Measurements from ENCODE around the gene DLGAP4.

DLGAP4 gene

DNA sequence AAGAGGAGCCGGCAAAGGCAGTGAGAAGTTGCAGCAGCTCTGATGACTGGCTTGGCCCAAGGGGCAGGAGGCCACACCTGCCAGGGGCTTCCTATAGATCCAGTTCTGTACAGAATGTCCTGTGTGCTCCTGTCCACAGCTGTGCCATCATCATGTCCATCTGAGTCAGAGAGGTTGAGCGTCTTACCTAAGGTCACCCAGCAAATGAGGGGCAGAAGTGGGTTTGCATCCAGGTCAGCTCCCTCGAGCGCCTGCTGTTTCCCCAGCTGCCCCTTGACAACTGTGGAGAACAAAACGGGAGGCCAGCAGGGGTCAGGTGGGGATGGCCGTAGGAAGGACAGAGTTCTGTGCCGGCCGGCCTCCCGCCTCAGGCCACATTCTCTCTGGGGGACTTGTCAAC is 47.6 kb downstream of the DLGAP4 start:
- no peak for DNase-seq (ENCODE audit: low spot score)

DNA sequence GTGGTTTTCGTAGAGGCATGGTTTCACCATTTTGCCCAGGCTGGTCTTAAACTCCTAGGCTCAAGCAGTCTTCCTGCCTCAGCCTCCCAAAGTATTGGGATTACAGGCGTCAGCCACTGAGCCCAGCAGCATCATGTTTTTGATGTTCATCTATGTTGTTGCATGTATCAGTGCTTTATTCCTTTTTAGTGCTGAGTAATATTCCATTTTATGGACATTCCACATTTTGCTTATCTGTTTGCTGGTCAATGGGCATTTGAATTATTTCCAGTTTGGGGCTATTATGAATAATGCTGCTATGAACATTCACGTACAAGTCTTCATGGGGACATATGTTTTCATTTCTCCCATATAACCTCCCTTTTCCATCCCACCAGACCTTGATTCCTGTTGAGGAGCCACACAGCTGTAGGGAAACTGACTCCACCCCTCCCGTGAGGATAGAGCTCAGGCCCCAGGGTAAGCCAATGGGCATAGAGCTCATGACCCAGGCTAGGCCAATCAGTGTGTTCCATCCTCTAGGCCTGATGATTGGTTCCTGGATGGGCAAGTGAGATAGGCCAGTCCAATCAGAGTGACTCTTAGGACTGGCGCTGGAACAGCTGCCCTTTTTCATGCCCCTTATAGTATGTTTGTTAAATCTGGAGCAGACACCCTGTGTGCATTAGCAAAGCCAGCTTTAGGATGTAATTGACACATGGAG is 49.5 kb downstream of the DLGAP4 start:
- DNase-seq (ENCODE audit: low spot score): no peak

GRCh38 chr20:36359668-36360406 is 53.7 kb downstream of the DLGAP4 start:
- no peak for DNase-seq (ENCODE audit: low spot score)

DNA sequence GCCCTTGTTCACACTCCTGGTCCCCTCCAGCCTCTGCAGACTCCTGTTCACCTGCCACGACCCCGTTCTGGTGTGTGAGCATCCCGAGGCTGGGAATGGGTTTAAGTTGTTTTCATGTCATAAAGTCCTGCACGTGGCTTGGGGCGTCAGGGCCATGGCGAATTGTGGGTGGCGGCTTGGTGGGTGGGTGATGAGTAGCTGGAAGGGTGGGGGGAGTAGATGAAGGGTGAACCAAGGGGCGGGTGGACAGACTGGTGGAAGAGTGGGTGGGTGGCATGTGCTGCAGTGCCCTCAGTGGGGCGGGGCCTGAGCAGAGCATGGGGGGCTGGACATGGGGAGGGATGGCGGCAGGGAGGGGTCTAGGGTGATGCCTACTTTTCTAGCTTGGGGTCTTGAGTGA is 54.3 kb downstream of the DLGAP4 start:
- no peak for DNase-seq (ENCODE audit: low spot score)

DNA sequence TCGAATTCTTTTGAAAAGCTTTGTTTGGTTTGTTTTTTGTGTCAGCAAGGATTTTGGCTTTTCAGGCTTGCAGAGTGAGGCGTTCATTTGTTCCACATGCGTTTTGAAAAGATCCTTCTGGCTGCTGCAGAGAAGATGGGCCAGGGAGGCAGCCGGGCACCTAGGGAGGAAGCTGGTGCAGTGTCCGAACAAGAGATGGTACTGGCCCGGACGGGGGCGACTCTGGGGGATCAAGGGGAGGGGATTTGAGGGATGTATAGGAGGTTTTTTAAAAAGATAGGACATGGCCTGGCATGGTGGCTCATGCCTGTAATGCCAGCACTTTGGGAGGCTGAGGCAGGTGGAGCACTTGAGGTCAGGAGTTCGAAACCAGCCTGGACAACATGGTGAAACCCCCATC is 55.3 kb downstream of the DLGAP4 start:
- DNase-seq (ENCODE audit: low spot score): no peak

- DNase-seq (ENCODE audit: low spot score): no peak
Measured at GRCh38 chr20:36362261-36362660, 56.1 kb downstream of the DLGAP4 start.

DNA sequence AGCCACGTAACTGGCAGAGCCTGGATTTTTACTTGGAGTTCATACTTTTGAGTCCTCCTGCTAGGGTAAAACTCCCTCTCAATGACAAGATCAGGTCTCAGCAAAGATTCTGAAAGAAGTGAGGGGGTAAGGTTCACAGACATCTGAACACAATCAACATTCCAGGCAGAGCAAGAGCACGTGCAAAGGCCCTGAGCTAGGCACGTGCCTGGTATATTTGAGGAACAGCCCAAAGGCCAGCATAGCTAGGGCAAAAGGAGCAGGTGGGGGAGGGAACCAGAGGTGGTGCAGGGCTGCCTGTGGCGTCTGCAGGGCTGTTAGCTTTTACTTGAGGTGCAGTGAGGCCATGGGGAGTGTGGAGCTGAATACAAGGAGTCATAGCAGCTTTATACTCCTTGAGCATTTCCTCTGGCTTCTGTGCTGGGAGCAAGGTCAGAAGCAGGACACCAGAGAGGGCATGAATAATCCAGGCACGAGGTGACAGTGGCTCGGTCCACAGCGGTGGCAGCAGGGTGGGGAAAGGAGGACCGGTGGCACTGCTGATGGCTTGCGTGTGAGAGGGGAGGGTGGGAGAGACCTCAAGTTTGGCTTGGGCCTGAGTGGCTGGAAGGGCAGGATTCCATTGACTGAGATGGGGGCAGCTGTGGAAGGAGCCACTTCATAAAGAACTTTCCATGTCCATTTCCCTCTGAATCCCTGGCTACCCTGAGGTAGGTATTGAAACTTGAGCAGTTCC is 57.0 kb downstream of the DLGAP4 start:
- DNase-seq (ENCODE audit: low spot score): no peak

DNA sequence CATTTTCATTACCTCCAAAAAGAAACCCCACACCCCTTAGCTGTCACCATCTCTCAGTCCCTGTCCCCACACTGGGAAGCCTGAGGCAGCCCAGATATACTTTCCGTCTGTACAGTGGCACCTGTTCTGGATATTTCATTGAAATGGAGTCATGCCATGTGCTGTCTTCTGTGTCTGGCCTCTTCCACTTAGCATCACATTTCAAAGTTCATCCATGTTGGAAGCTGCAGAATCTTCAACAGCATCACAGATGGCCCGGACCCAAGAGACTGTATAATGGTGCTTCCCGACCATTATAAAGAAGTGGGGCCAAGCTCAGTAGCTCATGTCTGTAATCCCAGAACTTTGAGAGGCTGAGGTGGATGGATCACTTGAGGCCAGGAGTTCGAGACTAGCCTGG is 58.4 kb downstream of the DLGAP4 start:
- no peak for DNase-seq (ENCODE audit: low spot score)

GRCh38 chr20:36366623-36367369 is 60.7 kb downstream of the DLGAP4 start:
- no peak for DNase-seq (ENCODE audit: low spot score)

DNA sequence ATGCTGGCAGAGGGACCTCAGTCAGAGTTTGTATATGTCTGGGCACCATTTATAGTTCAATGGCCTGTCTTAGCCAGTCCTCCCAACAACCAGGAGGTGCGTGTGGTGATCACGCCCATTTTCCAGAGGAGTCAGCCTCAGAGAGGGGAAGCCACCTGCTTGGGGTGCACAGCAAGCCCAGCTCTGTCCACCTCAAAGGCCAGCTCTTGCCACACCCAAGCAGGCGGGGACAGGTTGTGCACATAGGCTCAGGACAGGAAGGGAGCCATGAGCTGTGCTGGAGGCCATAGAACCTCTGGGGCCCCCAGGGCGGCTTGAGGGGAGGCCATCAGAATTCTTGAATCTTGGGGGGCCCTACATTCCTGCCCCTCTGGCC is 61.2 kb downstream of the DLGAP4 start:
- no peak for DNase-seq (ENCODE audit: low spot score)

GRCh38 chr20:36367907-36368799 is 62.0 kb downstream of the DLGAP4 start:
- DNase-seq (ENCODE audit: low spot score): no peak

DNA sequence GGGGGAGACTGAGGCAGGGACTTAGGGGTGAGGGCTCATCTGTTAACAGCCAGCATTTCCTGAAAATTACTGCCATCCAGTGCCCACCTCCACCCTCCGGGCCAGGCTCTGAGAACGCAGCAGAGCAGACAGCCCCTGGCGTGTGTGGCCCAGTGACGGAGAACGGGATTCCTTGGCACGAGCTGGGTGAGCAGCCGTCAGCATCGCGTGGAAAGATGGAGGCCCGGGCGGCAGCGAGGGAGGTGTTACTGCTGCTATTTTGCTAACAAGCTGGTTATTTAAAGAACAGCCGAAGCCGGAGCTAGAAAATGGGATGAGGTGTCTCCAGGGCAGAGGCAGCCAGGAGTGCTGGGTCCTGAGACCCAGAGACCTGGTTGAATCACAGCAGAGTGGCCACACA is 62.7 kb downstream of the DLGAP4 start:
- no peak for DNase-seq (ENCODE audit: low spot score)

GRCh38 chr20:36369739-36370138 is 63.6 kb downstream of the DLGAP4 start:
- DNase-seq (ENCODE audit: low spot score): no peak

GRCh38 chr20:36370991-36371790 is 65.1 kb downstream of the DLGAP4 start:
- no peak for DNase-seq (ENCODE audit: low spot score)

- no peak for DNase-seq (ENCODE audit: low spot score)
Measured at GRCh38 chr20:36372666-36373065, 66.5 kb downstream of the DLGAP4 start.

- no peak for DNase-seq (ENCODE audit: low spot score)
Measured at GRCh38 chr20:36373089-36373488, 67.0 kb downstream of the DLGAP4 start.

DNA sequence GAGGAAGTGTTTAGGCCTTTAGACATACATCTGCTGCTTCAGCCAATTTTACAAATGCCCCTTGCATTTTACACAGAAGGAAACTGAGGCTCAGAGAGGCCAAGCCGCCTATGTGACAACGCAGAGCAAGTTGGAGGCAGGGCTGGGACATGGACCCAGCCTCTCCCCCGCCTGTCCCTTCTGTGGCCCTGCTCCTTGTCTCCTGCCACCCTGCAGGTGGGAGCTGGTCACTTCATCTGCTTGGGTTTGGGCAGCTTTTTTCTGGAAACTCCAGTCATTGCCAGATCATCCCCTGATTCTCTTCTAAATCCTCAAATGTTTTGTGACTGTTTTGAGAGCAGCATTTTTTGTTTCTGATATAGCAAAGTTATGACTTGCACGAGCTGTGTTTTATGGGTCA is 68.9 kb downstream of the DLGAP4 start:
- DNase-seq (ENCODE audit: low spot score): no peak

GRCh38 chr20:36377348-36378326 is 71.5 kb downstream of the DLGAP4 start:
- DNase-seq (ENCODE audit: low spot score): no peak

- no peak for DNase-seq (ENCODE audit: low spot score)
Measured at GRCh38 chr20:36378686-36379085, 72.5 kb downstream of the DLGAP4 start.

Measured in germinal center (tissue), 1 donor.